HG03045 (cell line): ENCODE measurements around the gene SMPX.

Source experiments
- ATAC-seq: cut with Tn5 transposase; IDR thresholded peaks from one replicate; pipeline ENCODE4 v1.9.1; 2021; ENCODE audit warnings: mild to moderate bottlenecking, moderate library complexity; ENCODE audit not compliant: unreplicated experiment

The SMPX gene

GRCh38 chrX:21744721-21745120 lies 13.2 kb downstream of the SMPX start:
- ATAC-seq: no peak

- ATAC-seq: no peak
Measured at GRCh38 chrX:21744060-21744459, 13.9 kb downstream of the SMPX start.

- no peak for ATAC-seq
Measured at GRCh38 chrX:21741869-21742701, 15.8 kb downstream of the SMPX start.

GRCh38 chrX:21741364-21741763 lies 16.6 kb downstream of the SMPX start:
- no peak for ATAC-seq

- no peak for ATAC-seq
Measured at GRCh38 chrX:21740329-21741274, 17.3 kb downstream of the SMPX start.

GRCh38 chrX:21738950-21739287 lies 19.0 kb downstream of the SMPX start:
- no peak for ATAC-seq

GRCh38 chrX:21738210-21738949 lies 19.5 kb downstream of the SMPX start:
- ATAC-seq: no peak

- ATAC-seq: no peak
Measured at GRCh38 chrX:21735768-21736127, 22.2 kb downstream of the SMPX start.

- ATAC-seq: no peak
Measured at GRCh38 chrX:21735038-21735767, 22.7 kb downstream of the SMPX start.

- no peak for ATAC-seq
Measured at GRCh38 chrX:21734175-21734574, 23.7 kb downstream of the SMPX start.

- ATAC-seq: no peak
Measured at GRCh38 chrX:21733705-21734104, 24.2 kb downstream of the SMPX start.

- ATAC-seq: no peak
Measured at GRCh38 chrX:21730026-21730425, 27.9 kb downstream of the SMPX start.

GRCh38 chrX:21728276-21728968 lies 29.5 kb downstream of the SMPX start:
- no peak for ATAC-seq

GRCh38 chrX:21725916-21726315 lies 32.0 kb downstream of the SMPX start:
- no peak for ATAC-seq

- ATAC-seq: no peak
Measured at GRCh38 chrX:21725496-21725895, 32.4 kb downstream of the SMPX start.

- no peak for ATAC-seq
Measured at GRCh38 chrX:21723814-21724213, 34.1 kb downstream of the SMPX start.

GRCh38 chrX:21723084-21723483 lies 34.8 kb downstream of the SMPX start:
- ATAC-seq: no peak

- ATAC-seq: no peak
Measured at GRCh38 chrX:21721195-21721594, 36.7 kb downstream of the SMPX start.

- ATAC-seq: no peak
Measured at GRCh38 chrX:21718575-21718974, 39.3 kb downstream of the SMPX start.

GRCh38 chrX:21717802-21718201 lies 40.1 kb downstream of the SMPX start:
- no peak for ATAC-seq
